HG02973 (cell line): ENCODE results near the gene HSPB6.

Source experiments
- ATAC-seq: cut with Tn5 transposase; IDR thresholded peaks from one replicate; pipeline ENCODE4 v1.9.1; 2021; ENCODE audit warnings: moderate library complexity; ENCODE audit not compliant: unreplicated experiment

HSPB6 gene

DNA sequence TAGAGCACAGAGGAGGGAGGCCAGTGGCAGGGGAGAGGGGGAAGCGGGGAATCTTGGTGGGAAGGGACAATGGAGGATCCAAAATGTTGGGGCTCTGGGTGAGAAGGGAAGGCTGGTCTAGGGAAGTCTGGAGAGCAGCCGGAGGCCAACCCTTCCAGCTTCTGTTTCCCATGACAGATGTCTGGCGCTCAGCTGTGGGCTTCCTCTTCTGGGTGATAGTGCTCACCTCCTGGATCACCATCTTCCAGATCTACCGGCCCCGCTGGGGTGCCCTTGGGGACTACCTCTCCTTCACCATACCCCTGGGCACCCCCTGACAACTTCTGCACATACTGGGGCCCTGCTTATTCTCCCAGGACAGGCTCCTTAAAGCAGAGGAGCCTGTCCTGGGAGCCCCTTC is 10.3 kb downstream of the HSPB6 start:
- ATAC-seq, result no peak

GRCh38 chr19:35746087-35746462 is 10.8 kb downstream of the HSPB6 start:
- ATAC-seq, result no peak

- peak; percentile 31 for ATAC-seq
Measured at GRCh38 chr19:35745328-35746086, 11.3 kb downstream of the HSPB6 start, which contains the start of the genes PSENEN and U2AF1L4. Gene PSENEN, plus strand, starts transcription at chr19:35745651. Its CDS starts 280 bp downstream, at chr19:35745931. Gene U2AF1L4, minus strand, starts transcription at chr19:35745418. Its CDS starts 27 bp downstream, at chr19:35745391.

DNA sequence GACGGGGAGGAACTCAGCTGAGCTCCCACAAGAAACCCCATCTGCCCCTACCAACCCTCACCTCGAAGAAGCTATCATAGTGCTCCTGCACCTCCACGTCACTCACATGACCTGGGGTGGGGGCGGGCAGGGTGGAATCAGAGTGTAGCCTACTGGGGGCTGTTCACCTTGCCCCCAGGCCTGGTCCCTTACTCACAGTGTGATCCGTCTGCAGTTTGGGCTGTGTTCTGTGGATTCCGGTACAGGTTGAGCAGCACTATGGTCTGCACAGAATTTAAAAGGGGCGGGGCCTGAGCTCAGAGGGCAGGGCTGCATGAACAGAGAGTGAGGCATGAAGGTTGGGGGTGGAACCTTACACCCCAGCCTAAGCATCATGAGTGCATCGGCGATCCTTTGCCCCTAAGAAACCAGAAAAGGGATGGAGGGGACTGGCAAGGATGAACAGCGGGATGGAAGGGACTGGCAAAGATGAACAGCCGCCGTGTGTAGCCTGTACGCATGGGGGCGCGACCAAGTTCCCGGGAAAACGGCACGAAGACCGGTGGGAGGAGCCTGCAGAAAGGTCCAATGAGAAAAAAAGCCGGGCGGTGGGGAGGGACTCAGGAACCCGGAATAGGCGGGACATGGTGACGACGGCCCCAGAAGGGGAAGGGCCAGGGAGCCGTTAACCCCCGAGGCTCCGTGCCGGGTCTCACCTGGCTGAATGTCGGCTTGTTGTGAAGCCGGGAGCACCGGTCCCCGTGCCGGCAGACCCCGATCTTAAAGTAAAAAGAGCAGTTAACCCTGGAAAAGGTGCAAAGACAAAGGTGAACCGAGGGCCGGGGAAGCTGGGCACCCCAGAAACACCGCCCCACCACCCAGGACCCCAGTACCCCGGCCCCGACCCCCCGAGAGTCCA is 12.2 kb downstream of the HSPB6 start:
- ATAC-seq, result peak; percentile 31

- no peak for ATAC-seq
Measured at GRCh38 chr19:35743640-35744429, 13.0 kb downstream of the HSPB6 start.

DNA sequence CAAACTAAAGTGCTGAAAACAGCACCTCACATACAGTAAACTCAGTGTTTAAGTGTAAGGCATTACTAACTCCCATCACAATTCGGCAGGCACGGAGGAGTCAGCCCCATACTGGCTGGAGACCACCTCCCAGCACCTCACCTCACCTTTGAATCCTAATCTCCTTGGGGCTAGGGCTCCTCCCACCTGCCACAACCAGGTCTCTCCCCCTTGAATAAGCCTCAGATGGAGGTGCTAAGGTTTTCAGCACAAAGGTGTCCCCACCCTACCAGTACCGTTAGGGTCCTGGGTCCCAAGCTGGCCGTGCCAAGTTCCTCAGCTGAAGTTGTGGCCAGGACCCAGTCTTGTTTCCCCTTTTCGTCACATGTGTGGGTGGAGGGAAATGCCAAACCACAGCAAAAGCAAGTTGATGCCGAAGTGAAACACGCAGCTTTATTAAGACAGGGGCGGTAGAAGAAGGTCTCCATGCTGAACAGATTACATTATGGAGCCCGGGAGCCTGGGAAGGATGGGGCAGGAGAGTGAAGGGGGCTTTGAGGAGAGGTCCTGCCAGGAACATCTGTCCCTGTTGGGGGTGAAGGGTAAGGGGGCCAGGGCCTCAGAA is 14.6 kb downstream of the HSPB6 start, which contains the start of gene IGFLR1:
Gene IGFLR1, minus strand, starts transcription at position 332 of the 604 bp plus-strand sequence. CDS start 1,272 bp downstream, outside the sequence.
- ATAC-seq, result no peak

DNA sequence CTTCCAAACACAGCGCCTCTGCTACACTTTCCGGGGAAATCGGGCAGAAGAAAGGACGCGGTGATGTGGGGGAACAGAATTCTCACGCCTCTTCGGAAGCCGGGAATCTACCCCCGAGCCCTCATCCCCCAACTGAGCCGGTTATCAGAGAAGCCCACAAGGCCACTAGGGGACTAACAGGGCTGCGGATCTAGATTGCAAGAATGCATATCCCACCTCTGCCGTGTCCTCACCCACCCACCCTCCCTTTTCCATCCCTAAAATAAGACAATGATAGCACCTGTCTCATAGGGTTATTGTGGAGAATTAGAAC is 15.7 kb downstream of the HSPB6 start:
- ATAC-seq, result no peak

DNA sequence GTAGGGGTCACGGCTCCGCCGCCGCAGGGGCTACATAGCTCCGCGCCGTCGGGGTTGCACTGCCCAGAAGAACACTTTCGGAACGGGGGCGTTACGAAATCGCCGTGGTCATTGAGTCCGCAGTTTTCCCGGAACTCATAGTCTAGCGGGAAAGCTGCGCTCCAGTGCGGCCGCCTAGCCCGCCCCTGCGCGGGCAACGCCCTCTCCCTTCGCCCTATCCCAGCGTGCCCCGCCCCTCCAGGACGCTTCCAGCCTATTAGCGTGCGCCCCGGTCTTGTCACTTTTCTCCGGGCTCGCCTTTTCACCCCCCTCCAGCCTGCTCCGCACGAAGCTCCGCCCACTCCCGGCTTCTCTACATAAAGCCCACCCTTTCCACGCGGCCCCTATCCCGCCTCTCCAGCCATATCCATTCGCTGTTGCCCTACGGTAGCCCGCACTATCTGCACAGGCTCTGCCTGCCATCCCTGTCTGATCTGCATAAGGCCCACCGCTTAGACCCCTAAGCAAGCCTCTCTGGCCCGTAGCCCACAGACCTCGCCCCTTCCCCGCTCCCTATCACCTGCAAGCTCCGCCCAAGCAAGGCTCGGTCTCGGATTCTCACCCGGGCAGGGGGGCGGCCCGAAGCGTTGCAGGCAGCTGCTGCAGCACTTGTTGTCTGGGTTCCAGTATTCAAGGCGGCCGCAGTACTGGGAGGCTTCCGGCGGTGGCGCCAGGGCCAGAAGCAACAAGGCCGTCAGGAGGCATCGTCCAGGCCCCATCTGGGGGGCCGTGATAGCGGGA is 16.2 kb downstream of the HSPB6 start:
- ATAC-seq, result peak; percentile 46

GRCh38 chr19:35740108-35740422 is 16.8 kb downstream of the HSPB6 start:
- peak; percentile 12 for ATAC-seq

DNA sequence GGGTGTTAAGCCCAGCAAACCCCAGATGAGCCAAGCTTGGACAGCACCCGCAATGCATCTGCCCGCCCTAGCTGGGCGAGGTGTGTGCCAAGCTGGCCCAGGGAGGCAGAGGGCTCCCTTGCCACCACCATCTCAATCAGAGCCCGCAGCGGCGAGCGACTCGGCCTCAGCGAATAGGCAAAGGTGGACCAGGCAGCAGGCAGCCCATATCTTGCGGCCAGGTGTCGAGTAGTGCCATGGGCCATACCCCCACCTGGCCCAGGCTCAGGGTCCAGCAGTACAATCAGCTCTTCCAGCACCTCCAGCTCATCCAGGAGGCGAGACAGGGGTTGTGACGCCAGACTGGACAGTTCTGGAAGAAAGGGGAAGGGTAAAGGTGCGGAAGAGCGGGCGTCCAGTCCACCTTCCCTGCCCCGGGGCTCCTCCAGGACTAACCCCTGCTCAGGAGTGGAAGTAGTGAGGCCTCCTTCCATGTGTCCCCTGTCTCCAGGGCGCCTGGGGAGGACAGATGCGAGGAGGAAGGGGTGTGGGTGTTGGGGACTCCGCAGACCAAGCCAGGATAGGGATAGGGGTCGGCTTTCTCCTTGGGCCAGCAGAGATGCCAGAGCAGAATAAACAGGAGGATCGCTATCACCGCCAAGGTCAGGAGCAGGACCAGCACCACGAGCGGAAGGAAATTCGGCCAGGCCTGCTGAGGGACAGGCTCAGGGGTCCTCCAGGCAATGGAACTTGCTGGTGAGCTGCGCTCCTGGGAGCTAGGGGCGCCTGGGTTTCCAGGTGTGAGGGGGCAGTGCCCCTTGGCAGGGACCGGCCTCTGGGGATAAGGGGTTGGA is 17.3 kb downstream of the HSPB6 start:
- no peak for ATAC-seq

DNA sequence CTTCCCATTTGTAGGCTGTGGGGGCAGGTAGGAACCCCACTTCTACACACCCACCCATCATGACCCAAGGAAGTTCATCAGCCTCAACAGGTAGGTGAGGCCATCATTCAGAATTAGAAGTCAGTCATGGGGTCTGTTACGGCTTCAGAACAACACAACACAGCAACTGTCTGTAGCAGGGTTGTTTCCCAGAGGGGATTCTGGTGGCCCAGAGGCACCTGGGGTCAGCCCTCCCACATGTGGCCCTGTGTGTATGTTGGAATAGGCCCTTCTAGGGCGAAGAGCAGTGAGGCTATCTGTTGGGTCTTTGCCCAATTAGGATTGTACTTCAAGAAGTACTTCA is 18.0 kb downstream of the HSPB6 start:
- no peak for ATAC-seq

DNA sequence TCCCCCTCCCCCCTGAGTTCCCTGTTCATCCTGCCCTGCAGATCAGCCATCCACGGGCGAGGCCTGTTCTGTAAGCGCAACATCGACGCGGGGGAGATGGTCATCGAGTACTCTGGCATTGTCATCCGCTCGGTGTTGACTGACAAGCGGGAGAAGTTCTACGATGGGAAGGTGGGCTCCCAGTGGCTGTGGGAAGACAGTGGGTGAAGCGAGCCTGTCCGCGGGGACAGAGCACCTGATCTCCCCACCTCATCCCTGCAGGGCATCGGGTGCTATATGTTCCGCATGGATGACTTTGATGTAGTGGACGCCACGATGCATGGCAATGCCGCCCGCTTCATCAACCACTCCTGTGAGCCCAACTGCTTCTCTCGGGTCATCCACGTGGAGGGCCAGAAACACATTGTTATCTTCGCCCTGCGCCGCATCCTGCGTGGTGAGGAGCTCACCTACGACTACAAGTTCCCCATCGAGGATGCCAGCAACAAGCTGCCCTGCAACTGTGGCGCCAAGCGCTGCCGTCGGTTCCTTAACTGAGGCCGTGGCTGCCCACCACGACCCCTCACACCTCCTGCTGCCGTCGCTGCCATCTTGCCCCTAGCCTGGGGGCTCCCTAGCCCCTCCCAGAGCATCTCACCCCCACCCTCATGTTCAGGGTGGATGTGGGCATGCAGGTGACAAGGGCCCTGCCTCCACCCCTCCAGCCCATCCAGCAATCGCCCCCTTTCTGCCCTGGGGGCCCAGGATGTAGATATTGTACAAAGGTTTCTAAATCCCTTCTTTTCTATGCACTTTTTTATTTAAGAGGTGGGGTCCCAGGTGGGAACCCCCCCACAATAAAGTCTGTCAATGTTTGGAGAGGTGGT is 18.6 kb downstream of the HSPB6 start:
- ATAC-seq, result no peak

DNA sequence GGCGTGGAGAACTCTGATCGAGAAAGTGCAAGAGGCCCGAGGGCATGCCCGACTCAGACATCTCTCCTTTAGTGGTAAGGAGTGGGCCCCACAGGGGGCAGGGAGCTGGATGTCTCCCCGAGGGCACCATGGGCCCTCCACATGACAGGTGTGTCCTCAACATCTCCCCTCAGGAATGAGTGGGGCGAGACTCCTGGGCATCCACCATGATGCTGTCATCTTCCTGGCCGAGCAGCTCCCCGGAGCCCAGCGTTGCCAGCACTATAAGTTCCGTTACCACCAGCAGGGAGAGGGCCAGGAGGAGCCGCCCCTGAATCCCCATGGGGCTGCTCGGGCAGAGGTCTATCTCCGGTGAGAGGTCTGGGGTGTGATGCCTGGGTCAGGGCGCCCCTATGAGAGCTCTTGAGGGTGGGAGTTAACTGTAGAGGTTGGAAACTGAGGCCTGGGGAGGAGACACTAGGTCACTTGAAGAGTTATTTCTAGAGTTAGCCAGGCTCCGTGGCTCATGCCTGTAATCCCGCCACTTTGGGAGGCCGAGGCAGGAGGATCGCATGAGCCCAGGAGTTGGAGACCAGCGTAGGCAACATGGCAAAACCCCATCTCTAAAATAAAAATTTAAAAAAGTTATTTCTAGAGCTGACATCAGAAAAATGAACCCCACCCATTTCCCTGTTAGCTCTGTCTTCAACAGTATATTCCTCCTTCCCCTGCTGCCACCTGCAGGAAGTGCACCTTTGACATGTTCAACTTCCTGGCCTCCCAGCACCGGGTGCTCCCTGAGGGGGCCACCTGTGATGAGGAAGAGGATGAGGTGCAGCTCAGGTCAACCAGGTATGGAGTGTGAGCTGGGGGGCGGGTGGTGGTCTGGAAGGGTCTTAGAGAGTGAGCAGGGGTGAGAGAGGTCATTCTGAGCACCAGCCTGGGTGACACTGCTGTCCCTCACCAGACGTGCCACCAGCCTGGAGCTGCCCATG is 19.6 kb downstream of the HSPB6 start:
- ATAC-seq, result no peak

DNA sequence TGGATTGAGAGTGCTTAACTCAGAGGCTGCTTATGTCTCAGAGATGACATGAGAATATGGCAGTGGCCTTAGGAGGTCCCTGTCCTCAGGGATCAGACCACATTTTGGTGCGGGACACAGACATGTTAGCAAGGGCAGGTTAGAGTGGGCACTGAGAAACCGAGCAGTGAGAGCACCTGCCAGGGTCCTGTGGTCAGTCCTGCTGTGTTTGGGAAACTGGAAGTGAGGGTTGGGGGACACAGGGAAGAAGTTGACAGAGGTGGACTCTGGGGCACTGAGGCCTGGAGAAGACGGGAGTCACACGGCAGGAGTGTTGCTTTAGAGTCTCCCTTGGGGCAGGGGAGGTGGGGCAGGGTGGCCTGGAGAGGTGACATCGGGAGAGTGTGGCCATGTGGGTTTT is 21.9 kb downstream of the HSPB6 start:
- ATAC-seq, result no peak

DNA sequence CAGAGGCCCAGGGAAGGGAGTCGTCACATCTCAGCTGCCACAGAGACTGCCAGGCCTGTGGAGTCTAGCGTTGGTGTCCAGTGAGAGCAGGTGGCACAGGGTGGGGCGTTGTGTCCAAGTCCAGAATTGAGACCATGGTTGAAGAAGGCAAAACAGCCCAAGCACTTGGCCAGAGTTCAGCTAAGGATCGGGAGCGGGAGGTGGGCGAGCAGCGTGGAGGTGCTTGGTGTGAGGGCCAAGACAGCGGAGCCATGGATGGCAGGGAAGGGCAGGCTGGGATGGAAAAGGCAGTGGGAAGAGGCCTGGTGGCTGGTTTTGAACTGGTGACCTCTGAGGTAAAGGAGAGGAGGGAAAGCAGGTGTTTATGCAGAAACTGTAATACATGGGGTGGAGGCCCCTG is 22.6 kb downstream of the HSPB6 start:
- no peak for ATAC-seq

- ATAC-seq, result no peak
Measured at GRCh38 chr19:35733180-35734125, 23.4 kb downstream of the HSPB6 start.
